K562 (cell line): ENCODE measurements around the gene SCAMP3. TPM values are rescaled to one million over a fixed set of nuclear protein-coding genes. Genes with fewer than 3 reads are reported as not detected.

Source experiments
- HMGN3 ChIP-seq: IDR thresholded peaks from 2 replicates; pipeline ENCODE4 v1.6.1; 2011; ENCODE audit warnings: borderline replicate concordance, low read depth, mild to moderate bottlenecking, mixed read lengths, low read length; ENCODE audit not compliant: insufficient read length; ENCODE audit errors: extremely low read depth
- RB1 ChIP-seq: fragments of 450-650 bp; IDR thresholded peaks from 2 replicates; pipeline ENCODE4 v1.6.1; 2017; ENCODE audit warnings: low read depth, mild to moderate bottlenecking
- TAF1 ChIP-seq: IDR thresholded peaks from 2 replicates; pipeline ENCODE4 v1.6.1; 2011; ENCODE audit warnings: mild to moderate bottlenecking, low read length, moderate library complexity; ENCODE audit not compliant: insufficient read depth, control insufficient read depth, severe bottlenecking; ENCODE audit errors: extremely low read depth
- ZNF232 ChIP-seq: sonication (generic); formaldehyde crosslinking; IDR thresholded peaks from 2 replicates; pipeline ENCODE4 v1.8.0; 2022; ENCODE audit warnings: mild to moderate bottlenecking, missing genetic modification reagents
- ZNF24 ChIP-seq: fragments of 450-650 bp; IDR thresholded peaks from 2 replicates; pipeline ENCODE4 v1.6.1; 2016
- ZNF551 ChIP-seq: fragments of 250-450 bp; sonication (Bioruptor Pico); IDR thresholded peaks from 2 replicates; pipeline ENCODE4 v1.5.0; 2021; ENCODE audit warnings: mild to moderate bottlenecking, moderate library complexity
- polyA plus RNA-seq, 8 experiments: library from polyadenylated mRNA; depleted of rRNA in 4 of 8; stranded (reverse) in 5 of 8; unstranded in 3 of 8; fragments of >200 nt; fragmentation: Nextera tagmentation in 2 of 8; fragmentation: Illumina TruSeq in 1 of 8; extraction: Ambion mirVana in 2 of 8; extraction: Trizol in 1 of 8; gene quantifications; 2 replicates each; pipeline versions ENCODE4 v1.2.1 to v1.2.3, GENCODE V29; 2011 to 2014; ENCODE audit warnings: inconsistent platforms in 1 of 8, missing spikeins in 1 of 8
- total RNA-seq, 7 experiments: library from RNA; depleted of rRNA in 6 of 7; stranded (reverse); fragments of >200 nt in 6 of 7; fragmentation: Illumina TruSeq in 2 of 7; extraction: Trizol in 2 of 7; gene quantifications; 2 replicates each; pipeline versions ENCODE4 v1.2.1 to v1.2.3, GENCODE V29; 2011 to 2021; ENCODE audit warnings: low replicate concordance in 1 of 7
- TF ChIP-seq, protein P1 (sequence below), 2 experiments: fragments of 450-650 bp in 1 of 2; sonication (generic) in 1 of 2; formaldehyde crosslinking in 1 of 2; IDR thresholded peaks; 2 replicates each; pipeline versions ENCODE4 v1.7.1 to v1.9.0; 2016 to 2022; ENCODE audit warnings: inconsistent platforms in 1 of 2, mild to moderate bottlenecking in 1 of 2, missing genetic modification reagents in 1 of 2
- TF ChIP-seq, protein P2 (sequence below): fragments of 450-650 bp; formaldehyde crosslinking; IDR thresholded peaks from 2 replicates; pipeline ENCODE4 v1.4.0; 2022; ENCODE audit warnings: missing genetic modification characterization

SCAMP3 gene
- total and polyA plus RNA-seq, 9 of the 15 experiments (the other 6 are each of a cell fraction or from before 2014, with no cell fraction given): 14.2 to 131 (median 86.1) TPM

DNA sequence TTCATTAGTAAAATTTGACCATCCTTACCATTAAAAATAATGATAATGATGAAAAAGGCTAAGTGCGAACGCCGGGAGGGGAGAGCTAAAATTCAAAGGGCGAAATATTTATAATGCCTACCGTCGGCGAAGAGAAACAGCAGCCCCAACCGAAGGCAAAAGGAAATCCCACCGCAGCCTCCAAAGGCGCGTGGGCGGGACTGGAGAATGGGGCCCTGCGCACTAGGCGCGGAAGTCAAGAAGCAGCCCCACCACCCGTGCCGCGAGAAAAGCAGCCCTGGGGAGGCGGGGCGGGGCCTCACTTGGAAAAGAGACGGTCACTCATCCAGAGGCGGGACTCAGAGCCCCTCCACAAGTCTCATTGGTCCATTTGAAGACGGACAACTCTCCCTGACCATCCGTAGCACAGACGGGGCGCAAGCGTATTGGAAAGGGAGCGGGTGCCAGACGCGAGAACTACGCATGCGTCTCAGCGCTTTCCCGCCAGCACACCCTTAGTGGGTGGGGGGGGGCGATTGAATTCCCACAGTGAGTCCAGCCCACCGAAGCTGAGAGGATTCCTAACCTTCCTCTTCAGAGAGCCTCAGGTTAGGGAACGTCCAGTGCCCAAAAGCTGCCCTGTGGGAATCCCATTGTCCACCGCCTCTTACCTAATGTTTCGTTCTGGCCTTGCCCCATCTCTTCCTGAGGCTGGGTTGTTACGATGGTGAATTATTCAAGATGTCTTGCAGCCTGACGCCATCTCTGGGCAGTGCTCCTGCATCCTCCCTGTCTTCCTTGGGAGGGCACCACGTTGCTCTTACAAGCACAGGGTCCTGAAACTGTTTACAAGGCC lies 34.7 kb downstream of the SCAMP3 start (continued):
- TF ChIP-seq, protein P1, sequence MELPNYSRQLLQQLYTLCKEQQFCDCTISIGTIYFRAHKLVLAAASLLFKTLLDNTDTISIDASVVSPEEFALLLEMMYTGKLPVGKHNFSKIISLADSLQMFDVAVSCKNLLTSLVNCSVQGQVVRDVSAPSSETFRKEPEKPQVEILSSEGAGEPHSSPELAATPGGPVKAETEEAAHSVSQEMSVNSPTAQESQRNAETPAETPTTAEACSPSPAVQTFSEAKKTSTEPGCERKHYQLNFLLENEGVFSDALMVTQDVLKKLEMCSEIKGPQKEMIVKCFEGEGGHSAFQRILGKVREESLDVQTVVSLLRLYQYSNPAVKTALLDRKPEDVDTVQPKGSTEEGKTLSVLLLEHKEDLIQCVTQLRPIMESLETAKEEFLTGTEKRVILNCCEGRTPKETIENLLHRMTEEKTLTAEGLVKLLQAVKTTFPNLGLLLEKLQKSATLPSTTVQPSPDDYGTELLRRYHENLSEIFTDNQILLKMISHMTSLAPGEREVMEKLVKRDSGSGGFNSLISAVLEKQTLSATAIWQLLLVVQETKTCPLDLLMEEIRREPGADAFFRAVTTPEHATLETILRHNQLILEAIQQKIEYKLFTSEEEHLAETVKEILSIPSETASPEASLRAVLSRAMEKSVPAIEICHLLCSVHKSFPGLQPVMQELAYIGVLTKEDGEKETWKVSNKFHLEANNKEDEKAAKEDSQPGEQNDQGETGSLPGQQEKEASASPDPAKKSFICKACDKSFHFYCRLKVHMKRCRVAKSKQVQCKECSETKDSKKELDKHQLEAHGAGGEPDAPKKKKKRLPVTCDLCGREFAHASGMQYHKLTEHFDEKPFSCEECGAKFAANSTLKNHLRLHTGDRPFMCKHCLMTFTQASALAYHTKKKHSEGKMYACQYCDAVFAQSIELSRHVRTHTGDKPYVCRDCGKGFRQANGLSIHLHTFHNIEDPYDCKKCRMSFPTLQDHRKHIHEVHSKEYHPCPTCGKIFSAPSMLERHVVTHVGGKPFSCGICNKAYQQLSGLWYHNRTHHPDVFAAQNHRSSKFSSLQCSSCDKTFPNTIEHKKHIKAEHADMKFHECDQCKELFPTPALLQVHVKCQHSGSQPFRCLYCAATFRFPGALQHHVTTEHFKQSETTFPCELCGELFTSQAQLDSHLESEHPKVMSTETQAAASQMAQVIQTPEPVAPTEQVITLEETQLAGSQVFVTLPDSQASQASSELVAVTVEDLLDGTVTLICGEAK (IDR thresholded peaks at IDR 0.05): peak; percentile 41
- TF ChIP-seq, protein P1 (CRISPR knock-in tag; IDR thresholded peaks at IDR 0.05): no peak
- TF ChIP-seq ZNF551 (0 out of 2 replicates have a peak, but pooled peaks have one; percentile 29), RB1 (peak; percentile 98), TAF1 (peak; percentile 81), ZNF232 (CRISPR knock-in tag) (peak; percentile 37; the same call in 1 of the 2 replicates), ZNF24 (peak; percentile 41), HMGN3 (peak; percentile 61)
- TF ChIP-seq, protein P2, sequence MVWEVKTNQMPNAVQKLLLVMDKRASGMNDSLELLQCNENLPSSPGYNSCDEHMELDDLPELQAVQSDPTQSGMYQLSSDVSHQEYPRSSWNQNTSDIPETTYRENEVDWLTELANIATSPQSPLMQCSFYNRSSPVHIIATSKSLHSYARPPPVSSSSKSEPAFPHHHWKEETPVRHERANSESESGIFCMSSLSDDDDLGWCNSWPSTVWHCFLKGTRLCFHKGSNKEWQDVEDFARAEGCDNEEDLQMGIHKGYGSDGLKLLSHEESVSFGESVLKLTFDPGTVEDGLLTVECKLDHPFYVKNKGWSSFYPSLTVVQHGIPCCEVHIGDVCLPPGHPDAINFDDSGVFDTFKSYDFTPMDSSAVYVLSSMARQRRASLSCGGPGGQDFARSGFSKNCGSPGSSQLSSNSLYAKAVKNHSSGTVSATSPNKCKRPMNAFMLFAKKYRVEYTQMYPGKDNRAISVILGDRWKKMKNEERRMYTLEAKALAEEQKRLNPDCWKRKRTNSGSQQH: 0 out of 2 replicates have a peak, but pooled peaks have one; percentile 58
